HEK293T (cell line): ENCODE results near the gene GNAI1.

Source experiments
- CTCF ChIA-PET: fragments of 350-600 bp; formaldehyde crosslinking; extraction: SDS; loops from one replicate; lab custom pipeline; 2021; ENCODE audit warnings: antibody characterized with exemption, inconsistent platforms; lab: Yijun Ruan, JAX
- POLR2A ChIA-PET: fragments of 350-600 bp; formaldehyde crosslinking; extraction: SDS; loops from one replicate; lab custom pipeline; 2020; ENCODE audit warnings: antibody characterized with exemption, inconsistent platforms; lab: Yijun Ruan, JAX
- DNase-seq: peaks from one replicate; pipeline ENCODE4 v3.0.0; 2012; ENCODE audit warnings: mixed read lengths; ENCODE audit errors: extremely low spot score
- ARNT ChIP-seq: fragments of 450-650 bp; IDR thresholded peaks from 2 replicates; pipeline ENCODE4 v1.6.1; 2017; ENCODE audit warnings: mild to moderate bottlenecking
- BHLHE40 ChIP-seq: fragments of 450-650 bp; IDR thresholded peaks from 2 replicates; pipeline ENCODE4 v1.6.1; 2016; ENCODE audit warnings: mild to moderate bottlenecking, moderate library complexity, borderline replicate concordance
- CTBP1 ChIP-seq: fragments of 450-650 bp; IDR thresholded peaks from 2 replicates; pipeline ENCODE4 v1.6.1; 2016; ENCODE audit warnings: borderline replicate concordance
- ELF4 ChIP-seq: fragments of 450-650 bp; IDR thresholded peaks from 2 replicates; pipeline ENCODE4 v1.6.1; 2017; ENCODE audit warnings: antibody characterized with exemption
- FOXA1 ChIP-seq: fragments of 450-650 bp; IDR thresholded peaks from 2 replicates; pipeline ENCODE4 v1.6.1; 2016; ENCODE audit warnings: mild to moderate bottlenecking
- FOXK2 ChIP-seq: fragments of 450-650 bp; IDR thresholded peaks from 2 replicates; pipeline ENCODE4 v1.6.1; 2016; ENCODE audit warnings: mild to moderate bottlenecking
- FOXM1 ChIP-seq: fragments of 450-650 bp; IDR thresholded peaks from 2 replicates; pipeline ENCODE4 v1.6.1; 2017; ENCODE audit warnings: mild to moderate bottlenecking, borderline replicate concordance
- HDGF ChIP-seq: fragments of 450-650 bp; IDR thresholded peaks from 2 replicates; pipeline ENCODE4 v1.6.1; 2017; ENCODE audit warnings: antibody characterized with exemption, borderline replicate concordance
- L3MBTL2 ChIP-seq: fragments of 450-650 bp; conservative IDR thresholded peaks from 2 replicates; pipeline ENCODE4 v1.6.1; 2016; ENCODE audit warnings: mild to moderate bottlenecking
- LEF1 ChIP-seq: fragments of 450-650 bp; IDR thresholded peaks from 2 replicates; pipeline ENCODE4 v1.6.1; 2017; ENCODE audit warnings: mild to moderate bottlenecking, borderline replicate concordance
- NFRKB ChIP-seq: fragments of 450-650 bp; IDR thresholded peaks from 2 replicates; pipeline ENCODE4 v1.6.1; 2016; ENCODE audit warnings: mild to moderate bottlenecking, moderate library complexity
- PKNOX1 ChIP-seq: fragments of 450-650 bp; IDR thresholded peaks from 2 replicates; pipeline ENCODE4 v1.6.1; 2016
- SP1 ChIP-seq: fragments of 450-650 bp; IDR thresholded peaks from 2 replicates; pipeline ENCODE4 v1.6.1; 2017
- SUZ12 ChIP-seq: fragments of 450-650 bp; IDR thresholded peaks from 2 replicates; pipeline ENCODE4 v1.6.1; 2016; ENCODE audit warnings: mild to moderate bottlenecking
- TARDBP ChIP-seq: fragments of 450-650 bp; IDR thresholded peaks from 2 replicates; pipeline ENCODE4 v1.6.1; 2016
- ZNF384 ChIP-seq: fragments of 450-650 bp; IDR thresholded peaks from 2 replicates; pipeline ENCODE4 v1.6.1; 2016

GNAI1 gene

GRCh38 chr7:80107278-80107677 is 27.4 kb upstream of the GNAI1 start:
- ChIA-PET POLR2A (no interaction called here), CTCF (no interaction called here)
- TF ChIP-seq SP1: no peak
- no peak for TF ChIP-seq FOXM1
- no peak for TF ChIP-seq FOXK2
- TF ChIP-seq L3MBTL2: no peak
- TF ChIP-seq NFRKB: no peak
- no peak for TF ChIP-seq CTBP1
- DNase-seq: no peak

GRCh38 chr7:80110376-80110775 is 24.3 kb upstream of the GNAI1 start:
- POLR2A ChIA-PET: no interaction called here

GRCh38 chr7:80114159-80114558 is 20.5 kb upstream of the GNAI1 start:
- DNase-seq: no peak
- ChIA-PET CTCF (interaction anchor here (0.6 kb wide), 1 partner anchor 433 kb away, joined by 3 read pairs; no protein-coding TSS in a partner anchor), POLR2A (no interaction called here)
- TF ChIP-seq ELF4 (no peak), FOXK2 (no peak), TARDBP (no peak), LEF1 (no peak), BHLHE40 (no peak), HDGF (no peak), NFRKB (no peak), ARNT (no peak), SP1 (no peak), PKNOX1 (no peak), FOXM1 (no peak), FOXA1 (no peak), CTBP1 (no peak), L3MBTL2 (no peak), SUZ12 (no peak)

More at GRCh38 chr7:80110376-80110775, 24.3 kb upstream of the GNAI1 start:
- no peak for DNase-seq
- TF ChIP-seq NFRKB (no peak), ZNF384 (no peak), CTBP1 (no peak), PKNOX1 (no peak), ELF4 (no peak), FOXA1 (no peak), LEF1 (no peak), TARDBP (no peak), L3MBTL2 (no peak), SP1 (no peak), BHLHE40 (no peak), FOXM1 (no peak), ARNT (no peak), HDGF (no peak), SUZ12 (no peak), FOXK2 (no peak)
- CTCF ChIA-PET: no interaction called here

- TF ChIP-seq ARNT: no peak
- no peak for TF ChIP-seq ZNF384
- ChIA-PET POLR2A (no interaction called here), CTCF (no interaction called here)
- DNase-seq: no peak
Measured at GRCh38 chr7:80124526-80125264, 9.9 kb upstream of the GNAI1 start.

- ChIA-PET CTCF (interaction anchor here (0.6 kb wide), 1 partner anchor 1528 kb away, joined by 4 read pairs; no protein-coding TSS in a partner anchor), POLR2A (no interaction called here)
- TF ChIP-seq SP1 (no peak), FOXA1 (no peak), TARDBP (no peak), FOXK2 (no peak), ARNT (no peak)
- DNase-seq: no peak
Measured at GRCh38 chr7:80127412-80128160, 7.0 kb upstream of the GNAI1 start.

GRCh38 chr7:80128918-80129317 is 5.7 kb upstream of the GNAI1 start:
- POLR2A ChIA-PET: no interaction called here
- no peak for TF ChIP-seq SP1
- no peak for TF ChIP-seq FOXM1
- no peak for TF ChIP-seq L3MBTL2
- no peak for TF ChIP-seq NFRKB
- TF ChIP-seq TARDBP: no peak
- no peak for DNase-seq
- CTCF ChIA-PET: no interaction called here

- POLR2A ChIA-PET: no interaction called here
- TF ChIP-seq CTBP1 (no peak), ARNT (no peak), BHLHE40 (no peak), ZNF384 (no peak), HDGF (no peak), FOXA1 (no peak), FOXK2 (no peak), TARDBP (no peak), PKNOX1 (no peak), L3MBTL2 (no peak), LEF1 (no peak)
- no peak for DNase-seq
- CTCF ChIA-PET: no interaction called here
Measured at GRCh38 chr7:80129785-80130184, 4.8 kb upstream of the GNAI1 start.
